D341Med (cell line): ENCODE measurements around the gene TMA7B.
"Not testable (repeated sequence)": the region's sequence is repeated elsewhere in the genome, so short reads cannot be mapped to it uniquely, and the experiment has no call there.

Source experiments
- DNase-seq: peaks from one replicate; pipeline ENCODE4 v3.0.0; 2012; ENCODE audit warnings: low spot score

The TMA7B gene

GRCh38 chr22:39933741-39934140, 26.5 kb upstream of the TMA7B start:
- DNase-seq, result no peak

- DNase-seq, result no peak
Observed at GRCh38 chr22:39935116-39935515, 25.1 kb upstream of the TMA7B start.

- no peak for DNase-seq
Observed at GRCh38 chr22:39935612-39936011, 24.6 kb upstream of the TMA7B start.

GRCh38 chr22:39936523-39937145, 23.6 kb upstream of the TMA7B start:
- DNase-seq, result no peak

- no peak for DNase-seq
Observed at GRCh38 chr22:39937906-39938305, 22.3 kb upstream of the TMA7B start.

- DNase-seq, result no peak
Observed at GRCh38 chr22:39938509-39939111, 21.6 kb upstream of the TMA7B start.

- DNase-seq, result no peak
Observed at GRCh38 chr22:39939830-39940229, 20.4 kb upstream of the TMA7B start.

- DNase-seq, result no peak
Observed at GRCh38 chr22:39940757-39941305, 19.4 kb upstream of the TMA7B start.

- DNase-seq, result no peak
Observed at GRCh38 chr22:39941601-39942000, 18.6 kb upstream of the TMA7B start.

- DNase-seq, result no peak
Observed at GRCh38 chr22:39942439-39943230, 17.6 kb upstream of the TMA7B start.

GRCh38 chr22:39943337-39943736, 16.9 kb upstream of the TMA7B start:
- no peak for DNase-seq

GRCh38 chr22:39943953-39944872, 16.0 kb upstream of the TMA7B start:
- no peak for DNase-seq

GRCh38 chr22:39946126-39946502, 14.1 kb upstream of the TMA7B start:
- no peak for DNase-seq

GRCh38 chr22:39946503-39947219, 13.5 kb upstream of the TMA7B start:
- no peak for DNase-seq

- no peak for DNase-seq
Observed at GRCh38 chr22:39947220-39948216, 12.7 kb upstream of the TMA7B start.

GRCh38 chr22:39949964-39950737, 10.0 kb upstream of the TMA7B start:
- DNase-seq, result no peak

GRCh38 chr22:39951603-39952293, 8.4 kb upstream of the TMA7B start:
- DNase-seq, result not testable (repeated sequence)

GRCh38 chr22:39952347-39952746, 7.8 kb upstream of the TMA7B start:
- no peak for DNase-seq

GRCh38 chr22:39953101-39953500, 7.1 kb upstream of the TMA7B start:
- DNase-seq, result no peak
